ENCODE results near the gene YY2.

YY2 gene

GRCh38 chrX:21843179-21843578 lies 12.6 kb upstream of the YY2 start:
- no peak for DNase-seq
- Mint-ChIP-seq H3K4me1 (peaks cover 5% of the 10 kb centered on the region), H3K36me3 (ENCODE audit: low read depth) (peaks cover 15% of the 10 kb centered on the region), H3K27me3 (ENCODE audit: low read depth, poor library complexity) (no peaks in the 10 kb centered on the region), H3K4me3 (no peak overlapping the region), H3K9me3 (no peaks in the 10 kb centered on the region), H3K27ac (no peak overlapping the region)
- no peak for TF ChIP-seq CTCF (IDR thresholded peaks at IDR 0.05)

DNA sequence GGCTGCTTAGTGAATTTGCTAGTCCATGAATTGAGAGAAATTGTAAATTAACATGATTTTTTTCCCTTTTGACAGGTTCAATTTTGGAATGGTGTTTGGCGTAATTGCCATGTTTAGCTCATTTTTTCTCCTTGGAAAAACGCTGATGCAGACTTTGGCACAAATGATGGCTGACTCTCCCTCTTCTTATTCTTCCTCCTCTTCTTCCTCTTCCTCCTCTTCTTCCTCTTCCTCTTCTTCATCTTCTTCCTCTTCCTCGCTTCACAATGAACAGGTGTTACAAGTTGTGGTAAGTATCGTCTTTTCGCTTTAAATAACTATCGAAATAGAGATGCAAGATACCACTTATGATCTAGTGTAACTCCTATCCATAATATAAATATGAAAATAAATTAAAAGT lies 10.7 kb upstream of the YY2 start:
- Mint-ChIP-seq H3K4me1 (peaks cover 5% of the 10 kb centered on the region), H3K9me3 (no peaks in the 10 kb centered on the region), H3K36me3 (ENCODE audit: low read depth) (peaks cover 22% of the 10 kb centered on the region), H3K27me3 (ENCODE audit: low read depth, poor library complexity) (no peaks in the 10 kb centered on the region), H3K27ac (no peak overlapping the region), H3K4me3 (no peak overlapping the region)
- TF ChIP-seq CTCF (IDR thresholded peaks at IDR 0.05): no peak
- no peak for DNase-seq

DNA sequence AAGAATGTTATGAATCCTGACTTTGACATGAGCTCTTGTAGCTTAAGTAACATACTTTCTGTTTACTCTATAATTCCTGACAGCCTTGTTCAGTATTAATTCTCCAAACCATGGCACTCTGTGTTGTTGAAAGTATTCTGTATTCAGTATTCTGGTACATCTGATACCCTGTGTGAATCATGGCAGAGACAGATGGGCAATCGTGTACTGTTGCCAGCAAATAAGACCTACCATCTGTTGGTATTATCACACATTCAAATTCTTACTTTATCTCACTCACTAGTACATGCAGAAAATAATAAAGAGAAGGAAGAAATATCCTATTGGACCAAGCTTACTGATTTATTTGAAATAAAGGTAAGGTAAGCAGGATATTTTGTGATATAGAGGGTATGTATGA lies 8.4 kb upstream of the YY2 start:
- H3K4me1 Mint-ChIP-seq: no peaks in the 10 kb centered on the region
- H3K36me3 Mint-ChIP-seq (ENCODE audit: low read depth): peaks cover 22% of the 10 kb centered on the region
- H3K27me3 Mint-ChIP-seq (ENCODE audit: low read depth, poor library complexity): no peaks in the 10 kb centered on the region
- no peak for DNase-seq
- TF ChIP-seq CTCF (IDR thresholded peaks at IDR 0.05): no peak
- H3K9me3 Mint-ChIP-seq: no peaks in the 10 kb centered on the region
- H3K27ac Mint-ChIP-seq: no peak overlapping the region
- no peak overlapping the region for H3K4me3 Mint-ChIP-seq

DNA sequence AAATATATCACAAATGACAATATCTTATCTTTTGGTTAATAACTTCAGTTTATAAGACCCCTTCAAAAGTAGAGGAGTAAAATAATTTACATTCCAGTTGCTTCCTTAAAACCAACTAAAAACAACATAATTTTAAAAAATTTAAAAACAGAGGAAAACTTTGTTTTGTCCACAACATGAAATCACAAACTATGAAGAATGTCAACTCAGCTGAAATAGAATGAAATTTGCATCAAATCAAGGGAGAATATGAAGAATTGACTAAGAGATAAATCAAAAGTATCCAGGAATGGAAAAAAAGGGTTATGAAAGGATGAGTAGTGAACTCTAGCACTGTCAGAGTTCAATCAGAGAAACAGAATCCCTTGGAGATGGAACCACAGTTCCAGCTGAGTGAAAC lies 2.2 kb upstream of the YY2 start:
- Mint-ChIP-seq H3K27me3 (ENCODE audit: low read depth, poor library complexity) (no peaks in the 10 kb centered on the region), H3K9me3 (peaks cover 4% of the 10 kb centered on the region), H3K36me3 (ENCODE audit: low read depth) (peaks cover 52% of the 10 kb centered on the region), H3K4me3 (no peak overlapping the region), H3K27ac (no peak overlapping the region), H3K4me1 (no peaks in the 10 kb centered on the region)
- DNase-seq: no peak
- no peak for TF ChIP-seq CTCF (IDR thresholded peaks at IDR 0.05)

GRCh38 chrX:21856504-21856903 lies 717 bp downstream of the YY2 start:
- no peaks in the 10 kb centered on the region for H3K27me3 Mint-ChIP-seq (ENCODE audit: low read depth, poor library complexity)
- H3K9me3 Mint-ChIP-seq: peaks cover 4% of the 10 kb centered on the region
- TF ChIP-seq CTCF (IDR thresholded peaks at IDR 0.05): no peak
- H3K36me3 Mint-ChIP-seq (ENCODE audit: low read depth): peaks cover 46% of the 10 kb centered on the region
- no peak overlapping the region for H3K4me3 Mint-ChIP-seq
- DNase-seq: no peak
- H3K4me1 Mint-ChIP-seq: no peaks in the 10 kb centered on the region
- H3K27ac Mint-ChIP-seq: no peak overlapping the region

- no peak for TF ChIP-seq CTCF (IDR thresholded peaks at IDR 0.05)
- Mint-ChIP-seq H3K27ac (no peak overlapping the region), H3K36me3 (ENCODE audit: low read depth) (peaks cover 15% of the 10 kb centered on the region), H3K4me1 (no peaks in the 10 kb centered on the region), H3K9me3 (no peaks in the 10 kb centered on the region), H3K27me3 (ENCODE audit: low read depth, poor library complexity) (peaks cover 3% of the 10 kb centered on the region), H3K4me3 (no peak overlapping the region)
- no peak for DNase-seq
Measured at GRCh38 chrX:21863241-21863640, 7.5 kb downstream of the YY2 start.

Data from nephron progenitor cell (in vitro differentiated cells).